HepG2 (cell line): ENCODE measurements around the gene EHD1. TPM values are rescaled to one million over a fixed set of nuclear protein-coding genes. Genes with fewer than 3 reads are reported as not detected.
A peak's percentile ranks its signal among the peaks of the same experiment; 100 is the strongest.

Experiments used
- CCAR2 ChIP-seq: fragments of 200-400 bp; formaldehyde crosslinking; optimal IDR thresholded peaks from 2 replicates; pipeline ENCODE3; 2018; ENCODE audit warnings: low read depth, mild to moderate bottlenecking, low read length, moderate library complexity
- EHMT2 ChIP-seq: fragments of 200-600 bp; sonication (generic); IDR thresholded peaks from 2 replicates; pipeline ENCODE4 v1.7.0; 2017; ENCODE audit warnings: antibody characterized with exemption, low read depth, low read length, borderline replicate concordance
- FOXJ3 ChIP-seq: sonication (generic); formaldehyde crosslinking; IDR thresholded peaks from 2 replicates; pipeline ENCODE4 v1.4.0; 2020; ENCODE audit warnings: missing genetic modification reagents, mild to moderate bottlenecking, borderline replicate concordance
- GABPA ChIP-seq, 2 experiments: IDR thresholded peaks; 2 replicates each; pipeline ENCODE4 v1.6.1; 2011 to 2016; ENCODE audit warnings: low read depth in 2 of 2, low read length in 1 of 2, missing biosample characterization in 1 of 2, missing genetic modification characterization in 1 of 2
- IRF2 ChIP-seq: IDR thresholded peaks from 2 replicates; pipeline ENCODE4 v1.6.1; 2018; ENCODE audit warnings: missing genetic modification reagents, missing compliant biosample characterization
- KAT8 ChIP-seq: IDR thresholded peaks from 2 replicates; pipeline ENCODE4 v1.6.1; 2016; ENCODE audit warnings: missing genetic modification reagents, missing compliant biosample characterization
- KLF13 ChIP-seq: sonication (generic); formaldehyde crosslinking; IDR thresholded peaks from 2 replicates; pipeline ENCODE4 v1.4.0; 2020; ENCODE audit warnings: mild to moderate bottlenecking, missing genetic modification reagents
- PAF1 ChIP-seq: IDR thresholded peaks from 2 replicates; pipeline ENCODE4 v1.6.1; 2016; ENCODE audit warnings: missing genetic modification reagents, missing compliant biosample characterization
- RBM39 ChIP-seq: fragments of 200-400 bp; formaldehyde crosslinking; IDR thresholded peaks from one replicate; pipeline ENCODE4 v1.6.1; 2018; ENCODE audit warnings: antibody characterized with exemption, mild to moderate bottlenecking, low read depth, low read length; ENCODE audit not compliant: poor library complexity, severe bottlenecking
- RFX3 ChIP-seq: IDR thresholded peaks from 2 replicates; pipeline ENCODE4 v1.6.1; 2016; ENCODE audit warnings: missing biosample characterization, missing genetic modification reagents
- SIX4 ChIP-seq: sonication (generic); formaldehyde crosslinking; IDR thresholded peaks from 2 replicates; pipeline ENCODE4 v1.4.0; 2020; ENCODE audit warnings: missing genetic modification reagents
- SOX6 ChIP-seq, 2 experiments: fragments of 450-650 bp in 1 of 2; sonication (generic) in 1 of 2; formaldehyde crosslinking in 1 of 2; IDR thresholded peaks; 2 replicates each; pipeline versions ENCODE4 v1.4.0 to v1.6.1; 2017 to 2020; ENCODE audit warnings: antibody characterized with exemption in 1 of 2, mild to moderate bottlenecking in 1 of 2, missing genetic modification reagents in 1 of 2
- SRF ChIP-seq: IDR thresholded peaks from 2 replicates; pipeline ENCODE4 v1.6.1; 2011; ENCODE audit warnings: mild to moderate bottlenecking, low read depth, low read length, moderate library complexity
- TBX3 ChIP-seq: fragments of 450-650 bp; IDR thresholded peaks from 2 replicates; pipeline ENCODE4 v1.6.1; 2017; ENCODE audit warnings: antibody characterized with exemption, mild to moderate bottlenecking, inconsistent platforms, borderline replicate concordance
- ZBTB42 ChIP-seq: sonication (generic); formaldehyde crosslinking; IDR thresholded peaks from 2 replicates; pipeline ENCODE4 v1.5.0; 2020; ENCODE audit warnings: mild to moderate bottlenecking, missing genetic modification reagents
- ZBTB7A ChIP-seq: sonication (generic); formaldehyde crosslinking; IDR thresholded peaks from 2 replicates; pipeline ENCODE4 v1.8.0; 2022; ENCODE audit warnings: mild to moderate bottlenecking, missing genetic modification reagents
- ZNF333 ChIP-seq: sonication (generic); formaldehyde crosslinking; IDR thresholded peaks from 2 replicates; pipeline ENCODE4 v1.4.0; 2020; ENCODE audit warnings: mild to moderate bottlenecking, missing genetic modification reagents, borderline replicate concordance
- ZNF510 ChIP-seq: sonication (generic); formaldehyde crosslinking; IDR thresholded peaks from 2 replicates; pipeline ENCODE4 v1.4.0; 2020; ENCODE audit warnings: low read depth, mild to moderate bottlenecking, missing genetic modification reagents
- ZNF761 ChIP-seq: sonication (generic); formaldehyde crosslinking; conservative IDR thresholded peaks from 2 replicates; pipeline ENCODE4 v1.4.0; 2020; ENCODE audit warnings: mild to moderate bottlenecking, missing genetic modification reagents
- polyA plus RNA-seq, 8 experiments: library from polyadenylated mRNA; depleted of rRNA in 3 of 8; stranded (reverse) in 7 of 8; unstranded in 1 of 8; fragments of >200 nt; fragmentation: Illumina TruSeq in 4 of 8; extraction: Trizol in 4 of 8; gene quantifications; 2 replicates each; pipeline versions ENCODE4 v1.2.1 to v1.2.3, GENCODE V29; 2011 to 2016; ENCODE audit warnings: low read depth in 4 of 8, missing spikeins in 1 of 8, mixed read lengths in 1 of 8; ENCODE audit not compliant: insufficient read depth in 1 of 8
- total RNA-seq, 5 experiments: library from RNA; depleted of rRNA; stranded (reverse); fragments of >200 nt; fragmentation: Illumina TruSeq; extraction: Trizol; gene quantifications; 2 replicates each; pipeline ENCODE4 v1.2.3, GENCODE V29; 2016; ENCODE audit warnings: low read depth in 1 of 5
- TF ChIP-seq, protein P1 (sequence below): sonication (generic); formaldehyde crosslinking; IDR thresholded peaks from 2 replicates; pipeline ENCODE4 v1.4.0; 2020; ENCODE audit warnings: missing genetic modification reagents, borderline replicate concordance
- TF ChIP-seq, protein P2 (sequence below): sonication (generic); formaldehyde crosslinking; IDR thresholded peaks from 2 replicates; pipeline ENCODE4 v1.4.0; 2020; ENCODE audit warnings: mild to moderate bottlenecking, low read depth, missing genetic modification reagents
- TF ChIP-seq, protein P3 (sequence below): fragments of 450-650 bp; IDR thresholded peaks from 2 replicates; pipeline ENCODE4 v1.6.1; 2017; ENCODE audit warnings: mild to moderate bottlenecking
- TF ChIP-seq, protein P4 (sequence below): IDR thresholded peaks from 2 replicates; pipeline ENCODE4 v1.6.1; 2016; ENCODE audit warnings: mild to moderate bottlenecking, missing biosample characterization, missing genetic modification reagents

EHD1 gene
- total and polyA plus RNA-seq, 2 of the 13 experiments (the other 11 are each of a cell fraction or from before 2014, with no cell fraction given), result 23.6 to 26.6 TPM

DNA sequence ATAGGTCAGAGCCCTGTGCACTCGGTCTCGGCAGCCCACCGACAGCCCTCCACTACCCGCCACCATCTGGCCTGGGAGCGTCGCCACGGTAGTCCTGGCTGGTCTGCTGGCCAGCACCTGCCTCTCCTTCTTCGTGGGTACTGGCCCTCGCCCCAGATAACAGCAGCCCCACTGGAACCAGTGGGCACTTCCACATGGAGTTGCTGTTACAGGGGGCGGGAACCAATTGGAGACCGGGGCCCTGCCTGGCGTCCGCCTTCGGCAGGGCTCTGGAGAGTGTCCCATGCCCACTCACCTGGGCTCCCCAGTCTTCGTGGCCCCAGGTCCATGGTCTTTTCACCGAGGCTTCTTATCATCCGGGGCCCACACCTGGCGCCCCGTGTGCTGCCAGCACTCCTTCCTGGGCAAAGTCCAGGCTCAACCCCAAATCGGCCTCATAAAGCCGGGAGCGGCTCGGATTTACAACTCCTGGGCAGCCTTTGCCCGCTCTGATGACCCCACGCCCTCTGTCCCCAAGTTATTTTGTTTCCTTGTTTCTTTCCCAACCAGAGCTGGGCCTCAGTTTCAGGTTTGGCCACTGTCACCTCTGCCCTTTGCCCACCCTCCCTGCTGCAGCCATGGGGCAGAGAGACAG is 12.9 kb upstream of the EHD1 start (continued):
- TF ChIP-seq ZBTB7A (CRISPR knock-in tag) (no peak), TBX3 (no peak), ZNF510 (CRISPR knock-in tag) (no peak), RFX3 (CRISPR knock-in tag) (no peak), SIX4 (CRISPR knock-in tag) (no peak), SOX6 (IDR thresholded peaks at IDR 0.05) (no peak), SOX6 (CRISPR knock-in tag; IDR thresholded peaks at IDR 0.05) (peak; percentile 42; the same call in 1 of the 2 replicates), EHMT2 (no peak), GABPA (IDR thresholded peaks at IDR 0.05; ENCODE audit: low read depth, low read length) (no peak), GABPA (CRISPR knock-in tag; IDR thresholded peaks at IDR 0.05; ENCODE audit: low read depth) (no peak), KLF13 (CRISPR knock-in tag) (no peak), RBM39 (no peak), CCAR2 (no peak), IRF2 (CRISPR knock-in tag) (no peak), ZNF333 (CRISPR knock-in tag) (0 out of 2 replicates have a peak, but pooled peaks have one; percentile 26), KAT8 (no peak), FOXJ3 (CRISPR knock-in tag) (no peak), ZBTB42 (CRISPR knock-in tag) (no peak), ZNF761 (no peak), SRF (no peak), PAF1 (CRISPR knock-in tag) (no peak)
- TF ChIP-seq, protein P1, sequence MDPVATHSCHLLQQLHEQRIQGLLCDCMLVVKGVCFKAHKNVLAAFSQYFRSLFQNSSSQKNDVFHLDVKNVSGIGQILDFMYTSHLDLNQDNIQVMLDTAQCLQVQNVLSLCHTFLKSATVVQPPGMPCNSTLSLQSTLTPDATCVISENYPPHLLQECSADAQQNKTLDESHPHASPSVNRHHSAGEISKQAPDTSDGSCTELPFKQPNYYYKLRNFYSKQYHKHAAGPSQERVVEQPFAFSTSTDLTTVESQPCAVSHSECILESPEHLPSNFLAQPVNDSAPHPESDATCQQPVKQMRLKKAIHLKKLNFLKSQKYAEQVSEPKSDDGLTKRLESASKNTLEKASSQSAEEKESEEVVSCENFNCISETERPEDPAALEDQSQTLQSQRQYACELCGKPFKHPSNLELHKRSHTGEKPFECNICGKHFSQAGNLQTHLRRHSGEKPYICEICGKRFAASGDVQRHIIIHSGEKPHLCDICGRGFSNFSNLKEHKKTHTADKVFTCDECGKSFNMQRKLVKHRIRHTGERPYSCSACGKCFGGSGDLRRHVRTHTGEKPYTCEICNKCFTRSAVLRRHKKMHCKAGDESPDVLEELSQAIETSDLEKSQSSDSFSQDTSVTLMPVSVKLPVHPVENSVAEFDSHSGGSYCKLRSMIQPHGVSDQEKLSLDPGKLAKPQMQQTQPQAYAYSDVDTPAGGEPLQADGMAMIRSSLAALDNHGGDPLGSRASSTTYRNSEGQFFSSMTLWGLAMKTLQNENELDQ (CRISPR knock-in tag), result no peak
- TF ChIP-seq, protein P2, sequence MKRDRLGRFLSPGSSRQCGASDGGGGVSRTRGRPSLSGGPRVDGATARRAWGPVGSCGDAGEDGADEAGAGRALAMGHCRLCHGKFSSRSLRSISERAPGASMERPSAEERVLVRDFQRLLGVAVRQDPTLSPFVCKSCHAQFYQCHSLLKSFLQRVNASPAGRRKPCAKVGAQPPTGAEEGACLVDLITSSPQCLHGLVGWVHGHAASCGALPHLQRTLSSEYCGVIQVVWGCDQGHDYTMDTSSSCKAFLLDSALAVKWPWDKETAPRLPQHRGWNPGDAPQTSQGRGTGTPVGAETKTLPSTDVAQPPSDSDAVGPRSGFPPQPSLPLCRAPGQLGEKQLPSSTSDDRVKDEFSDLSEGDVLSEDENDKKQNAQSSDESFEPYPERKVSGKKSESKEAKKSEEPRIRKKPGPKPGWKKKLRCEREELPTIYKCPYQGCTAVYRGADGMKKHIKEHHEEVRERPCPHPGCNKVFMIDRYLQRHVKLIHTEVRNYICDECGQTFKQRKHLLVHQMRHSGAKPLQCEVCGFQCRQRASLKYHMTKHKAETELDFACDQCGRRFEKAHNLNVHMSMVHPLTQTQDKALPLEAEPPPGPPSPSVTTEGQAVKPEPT, result no peak
- TF ChIP-seq, protein P3, sequence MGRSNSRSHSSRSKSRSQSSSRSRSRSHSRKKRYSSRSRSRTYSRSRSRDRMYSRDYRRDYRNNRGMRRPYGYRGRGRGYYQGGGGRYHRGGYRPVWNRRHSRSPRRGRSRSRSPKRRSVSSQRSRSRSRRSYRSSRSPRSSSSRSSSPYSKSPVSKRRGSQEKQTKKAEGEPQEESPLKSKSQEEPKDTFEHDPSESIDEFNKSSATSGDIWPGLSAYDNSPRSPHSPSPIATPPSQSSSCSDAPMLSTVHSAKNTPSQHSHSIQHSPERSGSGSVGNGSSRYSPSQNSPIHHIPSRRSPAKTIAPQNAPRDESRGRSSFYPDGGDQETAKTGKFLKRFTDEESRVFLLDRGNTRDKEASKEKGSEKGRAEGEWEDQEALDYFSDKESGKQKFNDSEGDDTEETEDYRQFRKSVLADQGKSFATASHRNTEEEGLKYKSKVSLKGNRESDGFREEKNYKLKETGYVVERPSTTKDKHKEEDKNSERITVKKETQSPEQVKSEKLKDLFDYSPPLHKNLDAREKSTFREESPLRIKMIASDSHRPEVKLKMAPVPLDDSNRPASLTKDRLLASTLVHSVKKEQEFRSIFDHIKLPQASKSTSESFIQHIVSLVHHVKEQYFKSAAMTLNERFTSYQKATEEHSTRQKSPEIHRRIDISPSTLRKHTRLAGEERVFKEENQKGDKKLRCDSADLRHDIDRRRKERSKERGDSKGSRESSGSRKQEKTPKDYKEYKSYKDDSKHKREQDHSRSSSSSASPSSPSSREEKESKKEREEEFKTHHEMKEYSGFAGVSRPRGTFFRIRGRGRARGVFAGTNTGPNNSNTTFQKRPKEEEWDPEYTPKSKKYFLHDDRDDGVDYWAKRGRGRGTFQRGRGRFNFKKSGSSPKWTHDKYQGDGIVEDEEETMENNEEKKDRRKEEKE, result no peak
- TF ChIP-seq, protein P4, sequence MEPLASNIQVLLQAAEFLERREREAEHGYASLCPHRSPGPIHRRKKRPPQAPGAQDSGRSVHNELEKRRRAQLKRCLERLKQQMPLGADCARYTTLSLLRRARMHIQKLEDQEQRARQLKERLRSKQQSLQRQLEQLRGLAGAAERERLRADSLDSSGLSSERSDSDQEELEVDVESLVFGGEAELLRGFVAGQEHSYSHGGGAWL, result no peak
